AG04449 (cell line): ENCODE measurements around the gene PARP1.

Source experiments
- CTCF ChIA-PET: fragments of 350-600 bp; formaldehyde crosslinking; extraction: SDS; loops from one replicate; lab custom pipeline; 2021; ENCODE audit warnings: antibody characterized with exemption; lab: Yijun Ruan, JAX
- POLR2A ChIA-PET: fragments of 400-600, 350-600 bp; formaldehyde crosslinking; extraction: SDS; loops from one replicate; lab custom pipeline; 2020; ENCODE audit warnings: antibody characterized with exemption, inconsistent platforms; lab: Yijun Ruan, JAX
- DNase-seq: peaks from one replicate; pipeline ENCODE4 v3.0.0-alpha.2; 2010; ENCODE audit warnings: low read depth, low spot score
- H3K4me3 ChIP-seq: 2 replicates; pipeline ENCODE4 v1.5.1; 2011; ENCODE audit warnings: low read depth, mild to moderate bottlenecking, control low read depth, low read length
- TF ChIP-seq, protein P1 (sequence below): IDR thresholded peaks from one replicate; pipeline ENCODE4 v1.5.1; 2011; ENCODE audit warnings: mild to moderate bottlenecking, moderate library complexity, low read length, control low read depth, inconsistent platforms; ENCODE audit not compliant: insufficient read depth; ENCODE audit errors: missing control alignments

The PARP1 gene

DNA sequence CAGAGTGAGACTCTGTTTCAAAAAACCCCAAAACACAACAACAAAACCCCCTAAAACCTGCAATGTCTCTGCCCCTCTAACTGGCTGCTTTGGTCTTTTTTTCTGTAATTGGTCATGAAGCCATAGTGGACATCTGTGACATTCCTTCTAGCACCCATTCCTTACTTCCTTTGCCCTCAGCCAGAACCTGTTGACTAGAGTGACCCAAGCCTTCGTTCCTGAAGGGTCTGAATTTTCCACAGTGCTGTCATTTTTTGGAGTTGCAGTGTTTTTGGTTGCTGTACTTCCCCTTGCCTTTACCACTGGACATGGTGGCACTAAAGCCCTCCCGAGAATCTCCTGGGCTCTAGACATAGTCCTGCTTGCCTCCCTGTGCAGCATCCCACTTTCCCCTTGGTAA lies 50.5 kb downstream of the PARP1 start:
- POLR2A ChIA-PET = no interaction called here
- CTCF ChIA-PET = no interaction called here
- H3K4me3 ChIP-seq = no peak overlapping the region
- no peak for DNase-seq
- TF ChIP-seq, protein P1, sequence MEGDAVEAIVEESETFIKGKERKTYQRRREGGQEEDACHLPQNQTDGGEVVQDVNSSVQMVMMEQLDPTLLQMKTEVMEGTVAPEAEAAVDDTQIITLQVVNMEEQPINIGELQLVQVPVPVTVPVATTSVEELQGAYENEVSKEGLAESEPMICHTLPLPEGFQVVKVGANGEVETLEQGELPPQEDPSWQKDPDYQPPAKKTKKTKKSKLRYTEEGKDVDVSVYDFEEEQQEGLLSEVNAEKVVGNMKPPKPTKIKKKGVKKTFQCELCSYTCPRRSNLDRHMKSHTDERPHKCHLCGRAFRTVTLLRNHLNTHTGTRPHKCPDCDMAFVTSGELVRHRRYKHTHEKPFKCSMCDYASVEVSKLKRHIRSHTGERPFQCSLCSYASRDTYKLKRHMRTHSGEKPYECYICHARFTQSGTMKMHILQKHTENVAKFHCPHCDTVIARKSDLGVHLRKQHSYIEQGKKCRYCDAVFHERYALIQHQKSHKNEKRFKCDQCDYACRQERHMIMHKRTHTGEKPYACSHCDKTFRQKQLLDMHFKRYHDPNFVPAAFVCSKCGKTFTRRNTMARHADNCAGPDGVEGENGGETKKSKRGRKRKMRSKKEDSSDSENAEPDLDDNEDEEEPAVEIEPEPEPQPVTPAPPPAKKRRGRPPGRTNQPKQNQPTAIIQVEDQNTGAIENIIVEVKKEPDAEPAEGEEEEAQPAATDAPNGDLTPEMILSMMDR = no peak

DNA sequence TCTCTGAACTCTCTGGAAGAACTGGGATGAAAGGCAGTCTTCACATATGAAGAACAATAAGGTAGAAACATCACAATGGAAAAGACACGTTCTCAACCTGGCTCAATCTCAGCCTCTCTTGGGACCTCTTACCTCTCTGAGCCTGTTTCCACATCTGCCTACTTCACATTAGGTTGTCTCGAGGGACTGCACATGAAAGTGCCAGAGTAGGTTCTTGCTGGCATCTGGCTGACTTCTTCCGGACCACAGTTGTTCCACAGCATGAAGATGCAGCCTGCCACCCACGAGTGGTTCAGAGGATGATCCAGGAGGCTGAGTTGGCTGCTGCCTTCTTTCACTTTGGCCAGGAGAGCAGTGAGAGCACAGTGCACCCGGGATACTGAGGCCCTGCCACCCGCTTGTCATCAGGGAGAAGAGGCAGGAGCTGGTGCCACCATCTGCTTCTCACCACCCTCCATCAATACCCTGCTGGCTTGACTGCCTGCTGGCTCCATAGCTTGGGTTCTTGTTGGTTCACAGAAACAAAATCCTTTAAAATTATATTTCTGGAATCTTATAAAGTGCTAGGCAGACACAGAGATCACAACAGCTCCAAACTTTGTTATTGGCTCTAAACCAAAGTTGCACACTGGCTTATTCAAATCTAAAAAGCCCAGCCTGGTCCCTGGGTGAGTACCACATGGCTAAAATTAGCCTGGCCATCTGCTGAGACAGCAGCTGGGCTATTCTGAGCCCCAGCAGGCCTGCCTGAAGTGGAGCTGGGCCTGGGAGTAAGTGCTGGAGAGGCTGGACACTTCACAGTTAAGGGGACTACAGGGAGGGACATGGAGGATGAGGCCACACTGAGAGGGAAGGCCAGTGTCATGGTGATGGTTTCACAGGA lies 52.0 kb downstream of the PARP1 start:
- H3K4me3 ChIP-seq = no peak overlapping the region
- CTCF ChIA-PET = interaction anchor here (1.6 kb wide), 1 partner anchor 230 kb away, joined by 7 read pairs; no protein-coding TSS in a partner anchor
- TF ChIP-seq, protein P1 = no peak
- POLR2A ChIA-PET = no interaction called here
- no peak for DNase-seq

DNA sequence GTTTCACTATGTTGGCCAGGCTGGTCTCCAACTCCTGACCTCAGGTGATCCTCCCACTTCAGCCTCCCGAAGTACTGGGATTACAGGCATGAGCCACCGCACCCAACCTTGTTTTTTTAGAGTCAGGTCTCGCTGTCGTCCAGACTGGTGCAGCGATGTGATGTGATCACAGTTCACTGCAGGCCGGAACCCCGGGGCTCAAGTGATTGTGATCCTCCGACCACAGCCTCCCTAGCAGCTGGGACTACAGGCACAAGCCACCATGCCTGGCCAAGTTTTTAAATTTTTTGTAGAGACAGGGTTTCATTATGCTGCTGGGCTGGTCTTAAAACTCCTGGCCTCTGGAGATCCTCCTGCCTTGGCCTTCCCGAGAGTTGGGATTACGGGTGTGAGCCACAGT lies 52.9 kb downstream of the PARP1 start:
- no peak for DNase-seq
- ChIA-PET CTCF (no interaction called here), POLR2A (no interaction called here)
- TF ChIP-seq, protein P1 = no peak
- no peak overlapping the region for H3K4me3 ChIP-seq

DNA sequence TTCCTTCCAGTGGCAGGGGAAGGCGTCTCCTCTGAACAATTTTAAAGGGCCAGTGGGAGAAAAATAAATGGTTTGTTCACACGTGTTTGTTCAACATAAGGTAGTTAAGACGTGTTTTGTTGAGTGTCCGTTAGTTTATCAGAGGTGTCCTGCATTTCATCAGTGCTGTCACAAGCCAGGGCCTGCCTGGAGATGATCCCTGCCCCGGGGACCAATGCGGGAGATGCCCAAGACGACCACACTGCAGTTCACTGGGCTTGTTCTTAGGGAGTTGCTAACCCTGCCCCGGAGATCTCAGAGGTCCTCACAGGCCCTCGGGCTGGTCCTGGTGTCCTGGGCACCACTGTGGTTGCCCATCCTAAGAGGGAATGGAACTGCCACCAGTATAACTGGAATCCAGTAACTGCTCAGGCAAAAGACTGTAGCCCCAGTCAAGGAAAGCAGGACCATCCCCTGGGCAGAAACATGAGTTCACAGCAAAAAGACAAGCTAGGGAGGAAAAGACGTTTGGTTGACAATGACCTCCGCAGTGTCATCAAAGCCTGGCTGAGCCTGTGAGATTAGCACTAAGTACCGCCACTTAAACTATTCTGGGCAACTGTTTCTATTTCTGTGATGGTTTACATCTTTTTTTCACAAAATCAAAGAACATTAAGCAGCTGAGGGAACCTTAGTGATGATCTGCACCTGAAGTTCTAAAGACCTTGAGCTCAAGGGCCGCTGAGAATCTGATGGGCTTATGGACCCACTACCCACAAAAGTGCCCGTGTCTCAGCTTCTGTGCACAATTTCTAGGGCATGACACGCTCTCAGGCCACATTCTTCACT lies 54.0 kb downstream of the PARP1 start:
- no peak overlapping the region for H3K4me3 ChIP-seq
- CTCF ChIA-PET = no interaction called here
- DNase-seq = no peak
- POLR2A ChIA-PET = no interaction called here
- TF ChIP-seq, protein P1 = no peak

DNA sequence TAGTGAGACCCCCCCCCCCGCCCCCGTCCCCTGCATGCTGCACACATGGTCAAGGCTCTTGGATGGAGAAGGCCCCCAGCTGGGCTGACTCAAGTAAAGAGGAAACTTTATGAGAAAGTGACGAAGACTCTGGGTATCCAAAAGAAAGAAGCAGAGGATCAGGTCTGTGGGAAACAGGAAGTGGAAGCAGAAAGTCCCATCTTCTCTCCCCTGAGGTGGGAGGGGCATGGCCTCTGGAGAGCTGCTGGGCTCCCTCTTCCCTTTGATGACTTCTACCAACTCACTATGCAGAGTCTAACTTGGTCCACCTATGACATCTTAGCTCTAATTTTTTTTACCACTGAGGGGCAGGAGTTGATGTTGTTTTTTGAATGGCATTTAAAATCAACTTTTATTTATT lies 56.2 kb downstream of the PARP1 start:
- ChIA-PET POLR2A (no interaction called here), CTCF (no interaction called here)
- TF ChIP-seq, protein P1 = no peak
- no peak for DNase-seq
- no peak overlapping the region for H3K4me3 ChIP-seq

DNA sequence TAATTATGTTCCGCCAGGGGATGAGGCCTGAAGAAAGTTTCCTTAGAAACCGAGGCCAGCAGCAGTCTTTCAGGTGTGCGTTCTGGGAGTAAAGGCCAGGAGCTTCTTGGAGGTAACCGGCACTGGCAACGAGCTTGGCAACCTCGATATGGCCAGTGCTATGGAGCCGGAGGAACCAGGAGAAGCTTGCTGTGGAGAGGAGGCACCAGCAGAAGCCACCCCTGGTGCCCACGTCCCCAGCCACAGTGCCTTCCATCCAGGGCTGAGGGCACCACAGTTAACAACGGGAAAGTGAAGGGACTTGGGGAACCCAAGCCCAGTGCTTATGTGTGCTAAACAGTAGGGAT lies 57.4 kb downstream of the PARP1 start:
- TF ChIP-seq, protein P1 = no peak
- DNase-seq = no peak
- CTCF ChIA-PET = no interaction called here
- H3K4me3 ChIP-seq = no peak overlapping the region
- POLR2A ChIA-PET = no interaction called here
